Prostate gland (tissue), 2 donors: Measurements from ENCODE around the gene GRID1.

ENCODE experiments used
- POLR2A ChIP-seq: fragments of 450-650 bp; IDR thresholded peaks from one replicate; pipeline ENCODE4 v1.6.1; 2016; ENCODE audit warnings: antibody characterized with exemption, mild to moderate bottlenecking
- POLR2AphosphoS5 ChIP-seq: sonication (generic); formaldehyde crosslinking; IDR thresholded peaks from one replicate; pipeline ENCODE4 v1.6.1; 2017; ENCODE audit warnings: antibody characterized with exemption
- TF ChIP-seq, protein P1 (sequence below), 4 experiments: fragments of 200-600 bp in 2 of 4; fragments of 450-650 bp in 2 of 4; sonication (generic) in 2 of 4; IDR thresholded peaks; 1 replicate in 3 of 4; 2 replicates in 1 of 4; pipeline ENCODE4 v1.5.1; 2016 to 2019; ENCODE audit warnings: antibody characterized with exemption in 4 of 4, mild to moderate bottlenecking in 2 of 4, moderate library complexity in 2 of 4

DNA sequence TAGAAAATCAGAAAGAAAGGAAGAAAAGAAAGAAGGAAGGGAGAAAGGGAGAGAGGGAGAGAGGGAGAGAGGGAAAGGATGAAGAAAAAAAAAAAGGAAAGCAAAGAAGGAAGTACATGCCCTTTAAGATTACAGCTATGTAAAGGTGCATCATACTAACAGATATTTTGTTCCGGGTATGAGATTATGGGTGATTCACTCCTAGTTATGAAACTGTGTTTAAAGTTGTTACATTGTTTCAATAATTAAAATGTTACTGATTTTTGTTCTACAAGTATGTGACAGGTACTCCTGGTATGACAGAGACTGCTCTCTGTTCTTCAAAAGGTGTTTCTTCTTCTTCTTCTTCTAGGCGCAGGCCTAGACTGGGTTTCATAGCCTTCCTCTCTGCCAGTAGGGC, 808.9 kb downstream of the GRID1 start:
- TF ChIP-seq, protein P1, sequence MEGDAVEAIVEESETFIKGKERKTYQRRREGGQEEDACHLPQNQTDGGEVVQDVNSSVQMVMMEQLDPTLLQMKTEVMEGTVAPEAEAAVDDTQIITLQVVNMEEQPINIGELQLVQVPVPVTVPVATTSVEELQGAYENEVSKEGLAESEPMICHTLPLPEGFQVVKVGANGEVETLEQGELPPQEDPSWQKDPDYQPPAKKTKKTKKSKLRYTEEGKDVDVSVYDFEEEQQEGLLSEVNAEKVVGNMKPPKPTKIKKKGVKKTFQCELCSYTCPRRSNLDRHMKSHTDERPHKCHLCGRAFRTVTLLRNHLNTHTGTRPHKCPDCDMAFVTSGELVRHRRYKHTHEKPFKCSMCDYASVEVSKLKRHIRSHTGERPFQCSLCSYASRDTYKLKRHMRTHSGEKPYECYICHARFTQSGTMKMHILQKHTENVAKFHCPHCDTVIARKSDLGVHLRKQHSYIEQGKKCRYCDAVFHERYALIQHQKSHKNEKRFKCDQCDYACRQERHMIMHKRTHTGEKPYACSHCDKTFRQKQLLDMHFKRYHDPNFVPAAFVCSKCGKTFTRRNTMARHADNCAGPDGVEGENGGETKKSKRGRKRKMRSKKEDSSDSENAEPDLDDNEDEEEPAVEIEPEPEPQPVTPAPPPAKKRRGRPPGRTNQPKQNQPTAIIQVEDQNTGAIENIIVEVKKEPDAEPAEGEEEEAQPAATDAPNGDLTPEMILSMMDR (IDR thresholded peaks at IDR 0.05), result no peak
- no peak for TF ChIP-seq POLR2A
- no peak for TF ChIP-seq POLR2AphosphoS5
